AG04450 (cell line): ENCODE data around the gene TMEM79. TPM values are rescaled to one million over a fixed set of nuclear protein-coding genes. Genes with fewer than 3 reads are reported as not detected.

Source experiments
- CTCF ChIA-PET: fragments of 300-600, 350-600 bp; formaldehyde crosslinking; extraction: SDS; loops from one replicate; lab custom pipeline; 2022; ENCODE audit warnings: antibody characterized with exemption, inconsistent platforms; lab: Charles Lee
- POLR2A ChIA-PET: fragments of 350-600 bp; formaldehyde crosslinking; extraction: SDS; loops from one replicate; lab custom pipeline; 2021; ENCODE audit warnings: antibody characterized with exemption, inconsistent platforms; lab: Yijun Ruan, JAX
- DNase-seq: peaks from one replicate; pipeline ENCODE4 v3.0.0-alpha.2; 2011; ENCODE audit warnings: low read depth, low spot score
- H3K27ac ChIP-seq: one replicate; pipeline ENCODE4 v1.5.1; 2012; ENCODE audit warnings: low read depth, low read length, control low read depth
- H3K27me3 ChIP-seq: one replicate; pipeline ENCODE4 v1.6.0; 2012; ENCODE audit warnings: low read length; ENCODE audit not compliant: control insufficient read depth, insufficient read depth
- H3K4me3 ChIP-seq: 2 replicates; pipeline ENCODE4 v1.5.1; 2011; ENCODE audit warnings: mild to moderate bottlenecking, low read depth, low read length, control low read depth
- H3K9me3 ChIP-seq: 2 replicates; pipeline ENCODE4 v1.5.1; 2012; ENCODE audit warnings: low read length; ENCODE audit not compliant: control insufficient read depth, insufficient read depth
- polyA minus RNA-seq: library from RNA; depleted of rRNA, polyadenylated mRNA; stranded (reverse); fragments of >200 nt; gene quantifications from 2 replicates; pipeline ENCODE4 v1.2.3, GENCODE V29; 2011; rRNA and poly(A)+ RNA removed
- polyA plus RNA-seq: library from polyadenylated mRNA; depleted of rRNA; stranded (reverse); fragments of >200 nt; gene quantifications from 2 replicates; pipeline ENCODE4 v1.2.3, GENCODE V29; 2011; rRNA removed
- TF ChIP-seq, protein P1 (sequence below): IDR thresholded peaks from 2 replicates; pipeline ENCODE4 v1.5.1; 2011; ENCODE audit warnings: low read depth, low read length, control low read depth, inconsistent platforms

TMEM79 gene, protein sequence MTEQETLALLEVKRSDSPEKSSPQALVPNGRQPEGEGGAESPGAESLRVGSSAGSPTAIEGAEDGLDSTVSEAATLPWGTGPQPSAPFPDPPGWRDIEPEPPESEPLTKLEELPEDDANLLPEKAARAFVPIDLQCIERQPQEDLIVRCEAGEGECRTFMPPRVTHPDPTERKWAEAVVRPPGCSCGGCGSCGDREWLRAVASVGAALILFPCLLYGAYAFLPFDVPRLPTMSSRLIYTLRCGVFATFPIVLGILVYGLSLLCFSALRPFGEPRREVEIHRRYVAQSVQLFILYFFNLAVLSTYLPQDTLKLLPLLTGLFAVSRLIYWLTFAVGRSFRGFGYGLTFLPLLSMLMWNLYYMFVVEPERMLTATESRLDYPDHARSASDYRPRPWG
- polyA plus RNA-seq (1.6 and 1.8 TPM in 2 replicates), polyA minus RNA-seq (1.0 and 1.5 TPM in 2 replicates)

DNA sequence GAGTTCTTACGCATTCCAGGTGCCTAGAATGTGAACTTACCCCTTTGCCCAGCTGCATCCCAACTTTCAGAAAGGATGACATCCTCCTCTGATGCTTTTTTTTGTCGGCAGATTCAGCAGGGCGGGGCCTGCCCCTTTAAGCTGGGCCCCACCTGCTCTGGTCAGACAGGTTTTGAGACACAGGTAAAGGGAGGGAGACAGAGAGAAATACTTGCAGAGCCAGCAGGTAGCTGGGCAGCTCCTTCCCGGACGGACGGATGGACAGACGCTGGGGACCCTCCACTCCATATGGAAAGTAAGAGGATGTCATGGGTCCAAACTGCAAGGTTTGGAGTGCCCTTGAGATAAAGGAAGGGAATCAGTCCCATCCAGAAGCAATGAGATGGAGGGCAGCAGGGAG is at the start of gene TMEM79:
Gene TMEM79, plus strand, starts transcription at position 214 of the 400 bp plus-strand sequence. CDS start 902 bp downstream, outside the sequence.
- Histone ChIP-seq H3K27me3 (no peaks in the 10 kb centered on the region), H3K4me3 (peak within 1 kb of the TSS; percentile 95), H3K9me3 (no peaks in the 10 kb centered on the region), H3K27ac (peak within 1 kb of the TSS; percentile 47)
- TF ChIP-seq, protein P1, sequence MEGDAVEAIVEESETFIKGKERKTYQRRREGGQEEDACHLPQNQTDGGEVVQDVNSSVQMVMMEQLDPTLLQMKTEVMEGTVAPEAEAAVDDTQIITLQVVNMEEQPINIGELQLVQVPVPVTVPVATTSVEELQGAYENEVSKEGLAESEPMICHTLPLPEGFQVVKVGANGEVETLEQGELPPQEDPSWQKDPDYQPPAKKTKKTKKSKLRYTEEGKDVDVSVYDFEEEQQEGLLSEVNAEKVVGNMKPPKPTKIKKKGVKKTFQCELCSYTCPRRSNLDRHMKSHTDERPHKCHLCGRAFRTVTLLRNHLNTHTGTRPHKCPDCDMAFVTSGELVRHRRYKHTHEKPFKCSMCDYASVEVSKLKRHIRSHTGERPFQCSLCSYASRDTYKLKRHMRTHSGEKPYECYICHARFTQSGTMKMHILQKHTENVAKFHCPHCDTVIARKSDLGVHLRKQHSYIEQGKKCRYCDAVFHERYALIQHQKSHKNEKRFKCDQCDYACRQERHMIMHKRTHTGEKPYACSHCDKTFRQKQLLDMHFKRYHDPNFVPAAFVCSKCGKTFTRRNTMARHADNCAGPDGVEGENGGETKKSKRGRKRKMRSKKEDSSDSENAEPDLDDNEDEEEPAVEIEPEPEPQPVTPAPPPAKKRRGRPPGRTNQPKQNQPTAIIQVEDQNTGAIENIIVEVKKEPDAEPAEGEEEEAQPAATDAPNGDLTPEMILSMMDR = no peak
- ChIA-PET CTCF (interaction anchor here (2.5 kb wide), 1 partner anchor 35 kb away, joined by 14 read pairs; no protein-coding TSS in a partner anchor), POLR2A (no interaction called here)
- no peak for DNase-seq

DNA sequence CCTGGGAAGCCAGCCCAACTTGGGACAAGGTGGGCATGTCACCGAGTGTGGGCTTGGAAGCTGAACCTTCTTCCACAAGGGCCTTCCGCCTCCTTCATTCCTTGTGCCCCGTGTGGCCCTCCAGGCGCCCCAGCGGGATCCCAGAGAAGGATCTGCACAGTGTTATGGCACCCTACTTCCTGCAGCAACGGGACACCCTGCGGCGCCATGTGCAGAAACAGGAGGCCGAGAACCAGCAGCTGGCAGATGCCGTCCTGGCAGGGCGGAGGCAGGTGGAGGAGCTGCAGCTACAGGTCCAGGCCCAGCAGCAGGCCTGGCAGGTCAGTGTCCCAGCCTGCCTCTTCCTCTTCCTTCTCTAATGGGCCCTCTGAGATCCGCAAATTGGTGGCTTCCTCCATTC is 48.0 kb upstream of the TMEM79 start:
- Histone ChIP-seq H3K9me3 (no peaks in the 10 kb centered on the region), H3K27ac (no peak overlapping the region), H3K27me3 (no peaks in the 10 kb centered on the region), H3K4me3 (no peak overlapping the region)
- TF ChIP-seq, protein P1 = no peak
- no peak for DNase-seq
- ChIA-PET CTCF (interaction anchor here (1.8 kb wide), 1 partner anchor 11 kb away, joined by 11 read pairs; no protein-coding TSS in a partner anchor), POLR2A (no interaction called here)

DNA sequence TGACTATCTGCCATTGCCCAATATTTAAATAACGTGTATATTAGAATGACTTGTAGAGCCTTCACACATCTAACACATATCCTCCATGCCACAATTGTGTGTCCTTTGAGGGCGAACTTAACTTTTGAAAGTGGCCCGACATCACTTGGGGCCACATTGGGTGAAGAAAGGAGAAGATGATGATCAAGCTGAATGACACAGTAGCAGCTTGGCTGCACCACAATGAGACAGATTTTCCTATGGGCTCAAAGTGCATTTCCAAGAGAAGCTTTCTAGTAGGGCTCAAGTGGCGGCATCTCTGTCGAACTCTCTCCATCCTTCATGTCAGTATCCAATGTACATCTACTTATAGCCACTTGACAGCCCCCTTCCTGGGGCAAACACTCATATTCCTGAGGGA is 45.9 kb upstream of the TMEM79 start:
- ChIA-PET POLR2A (no interaction called here), CTCF (interaction anchor here (1.8 kb wide), 1 partner anchor 13 kb away, joined by 11 read pairs; no protein-coding TSS in a partner anchor)
- H3K27ac ChIP-seq = no peak overlapping the region
- TF ChIP-seq, protein P1 = no peak
- H3K9me3 ChIP-seq = no peaks in the 10 kb centered on the region
- H3K4me3 ChIP-seq = no peak overlapping the region
- no peaks in the 10 kb centered on the region for H3K27me3 ChIP-seq
- DNase-seq = no peak

DNA sequence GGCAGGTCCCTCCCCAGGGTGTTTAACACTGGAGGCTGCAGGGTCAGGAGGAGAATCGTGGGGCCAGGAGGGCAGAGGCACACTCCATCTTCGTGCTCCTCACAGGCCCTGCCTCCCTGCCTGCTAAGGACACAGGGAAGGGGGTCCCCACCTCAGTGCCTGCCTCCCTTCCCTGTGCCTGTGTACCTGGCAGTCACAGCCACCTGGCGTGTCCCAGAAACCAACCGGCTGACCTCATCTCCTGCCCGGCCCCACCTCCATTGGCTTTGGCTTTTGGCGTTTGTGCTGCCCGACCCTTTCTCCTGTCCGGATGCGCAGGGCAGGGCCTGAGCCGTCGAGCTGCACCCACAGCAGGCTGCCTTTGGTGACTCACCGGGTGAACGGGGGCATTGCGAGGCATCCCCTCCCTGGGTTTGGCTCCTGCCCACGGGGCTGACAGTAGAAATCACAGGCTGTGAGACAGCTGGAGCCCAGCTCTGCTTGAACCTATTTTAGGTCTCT is 42.8 kb upstream of the TMEM79 start:
- POLR2A ChIA-PET = interaction anchor here (0.6 kb wide), 1 partner anchor 161 kb away, joined by 3 read pairs; no protein-coding TSS in a partner anchor
- H3K4me3 ChIP-seq = no peak overlapping the region

More for the DNA sequence above, 42.8 kb upstream of the TMEM79 start:
- H3K27me3 ChIP-seq = no peaks in the 10 kb centered on the region
- DNase-seq = no peak
- CTCF ChIA-PET = no interaction called here
- H3K9me3 ChIP-seq = no peaks in the 10 kb centered on the region; the same call in 1 of the 2 replicates
- TF ChIP-seq, protein P1 = no peak
- no peak overlapping the region for H3K27ac ChIP-seq
